Stimulated activated memory B cell treated with anti-CD40 and anti-IgM and Interleukin-4, amounts not matched to agents 10 μg/mL and 1 μg/mL and 100 μg/mL, for 72 hours (primary cell): ENCODE measurements around the gene HOXC11.
A peak's percentile ranks its signal among the peaks of the same experiment; 100 is the strongest.

ENCODE experiments used
- ATAC-seq: fragments of 150-1000 bp; cut with Tn5 transposase; 2 replicates; pipeline ENCODE4 v1.10.0; 2021
- H3K27ac Mint-ChIP-seq: one replicate; pipeline ENCODE4 v1.8.0; 2022; ENCODE audit warnings: mild to moderate bottlenecking, mixed read lengths
- H3K27me3 Mint-ChIP-seq: one replicate; pipeline ENCODE4 v1.8.0; 2022; ENCODE audit warnings: mixed read lengths
- H3K36me3 Mint-ChIP-seq: one replicate; pipeline ENCODE4 v1.8.0; 2022; ENCODE audit warnings: mixed read lengths
- H3K4me1 Mint-ChIP-seq: one replicate; pipeline ENCODE4 v1.8.0; 2022; ENCODE audit warnings: mixed read lengths
- H3K4me3 Mint-ChIP-seq: one replicate; pipeline ENCODE4 v1.8.0; 2022; ENCODE audit warnings: mild to moderate bottlenecking, moderate library complexity, mixed read lengths
- H3K9me3 Mint-ChIP-seq: one replicate; pipeline ENCODE4 v1.8.0; 2022; ENCODE audit warnings: mixed read lengths

HOXC11 gene

DNA sequence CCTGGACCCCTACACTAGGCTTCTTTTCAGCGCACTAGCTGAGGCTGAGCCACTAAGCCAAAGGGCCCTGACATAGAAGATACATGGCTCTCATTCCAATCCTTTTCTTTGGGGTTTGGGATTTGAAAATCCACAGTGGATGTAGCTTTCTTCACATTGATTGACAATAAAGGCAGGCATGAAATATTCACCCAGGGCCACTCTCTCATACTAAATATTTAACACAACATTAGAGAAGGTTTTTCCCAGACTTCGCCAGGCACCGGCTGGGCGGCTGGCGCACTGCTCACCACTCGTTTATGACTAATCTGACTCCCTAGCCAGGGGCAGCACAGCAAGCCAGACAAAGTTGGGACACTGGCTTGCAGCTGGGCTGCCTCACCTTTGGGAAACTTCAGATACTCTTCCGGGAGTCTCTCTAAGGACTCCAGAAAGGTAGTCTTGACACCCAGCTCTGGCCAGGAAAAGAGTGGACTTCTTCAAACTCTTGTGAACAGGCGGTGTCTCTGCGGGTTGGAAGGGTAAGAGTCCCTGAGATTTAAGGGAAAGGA lies 699 bp upstream of the HOXC11 start:
- Mint-ChIP-seq H3K36me3 (no peaks in the 10 kb centered on the region), H3K27me3 (peaks cover 87% of the 10 kb centered on the region), H3K27ac (no peak overlapping the region), H3K4me3 (no peak overlapping the region), H3K4me1 (peaks cover 9% of the 10 kb centered on the region), H3K9me3 (peaks cover 2% of the 10 kb centered on the region)
- no peak for ATAC-seq

DNA sequence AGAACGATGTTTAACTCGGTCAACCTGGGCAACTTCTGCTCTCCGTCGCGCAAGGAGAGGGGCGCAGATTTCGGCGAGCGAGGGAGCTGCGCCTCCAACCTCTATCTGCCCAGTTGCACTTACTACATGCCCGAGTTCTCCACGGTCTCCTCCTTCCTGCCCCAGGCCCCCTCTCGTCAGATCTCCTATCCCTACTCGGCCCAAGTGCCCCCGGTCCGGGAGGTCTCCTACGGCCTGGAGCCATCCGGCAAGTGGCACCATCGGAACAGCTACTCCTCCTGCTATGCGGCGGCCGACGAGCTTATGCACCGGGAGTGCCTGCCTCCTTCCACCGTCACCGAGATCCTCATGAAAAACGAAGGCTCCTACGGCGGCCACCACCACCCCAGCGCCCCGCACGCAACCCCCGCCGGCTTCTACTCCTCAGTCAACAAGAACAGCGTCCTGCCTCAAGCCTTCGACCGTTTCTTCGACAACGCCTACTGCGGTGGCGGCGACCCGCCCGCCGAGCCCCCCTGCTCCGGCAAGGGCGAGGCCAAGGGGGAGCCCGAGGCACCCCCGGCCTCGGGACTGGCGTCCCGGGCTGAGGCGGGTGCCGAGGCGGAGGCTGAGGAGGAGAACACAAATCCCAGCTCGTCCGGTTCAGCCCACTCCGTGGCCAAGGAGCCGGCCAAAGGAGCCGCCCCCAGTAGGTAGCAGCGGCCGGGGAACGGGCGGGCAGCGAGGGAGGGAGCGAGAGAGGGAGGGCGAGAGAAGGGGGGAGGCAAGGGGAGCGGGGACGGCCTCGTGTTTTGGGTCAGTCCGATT lies 513 bp downstream of the HOXC11 start:
- peaks cover 87% of the 10 kb centered on the region for H3K27me3 Mint-ChIP-seq
- H3K4me3 Mint-ChIP-seq: no peak overlapping the region
- no peak for ATAC-seq
- peaks cover 2% of the 10 kb centered on the region for H3K9me3 Mint-ChIP-seq
- H3K27ac Mint-ChIP-seq: no peak overlapping the region
- no peaks in the 10 kb centered on the region for H3K36me3 Mint-ChIP-seq
- peaks cover 9% of the 10 kb centered on the region for H3K4me1 Mint-ChIP-seq

DNA sequence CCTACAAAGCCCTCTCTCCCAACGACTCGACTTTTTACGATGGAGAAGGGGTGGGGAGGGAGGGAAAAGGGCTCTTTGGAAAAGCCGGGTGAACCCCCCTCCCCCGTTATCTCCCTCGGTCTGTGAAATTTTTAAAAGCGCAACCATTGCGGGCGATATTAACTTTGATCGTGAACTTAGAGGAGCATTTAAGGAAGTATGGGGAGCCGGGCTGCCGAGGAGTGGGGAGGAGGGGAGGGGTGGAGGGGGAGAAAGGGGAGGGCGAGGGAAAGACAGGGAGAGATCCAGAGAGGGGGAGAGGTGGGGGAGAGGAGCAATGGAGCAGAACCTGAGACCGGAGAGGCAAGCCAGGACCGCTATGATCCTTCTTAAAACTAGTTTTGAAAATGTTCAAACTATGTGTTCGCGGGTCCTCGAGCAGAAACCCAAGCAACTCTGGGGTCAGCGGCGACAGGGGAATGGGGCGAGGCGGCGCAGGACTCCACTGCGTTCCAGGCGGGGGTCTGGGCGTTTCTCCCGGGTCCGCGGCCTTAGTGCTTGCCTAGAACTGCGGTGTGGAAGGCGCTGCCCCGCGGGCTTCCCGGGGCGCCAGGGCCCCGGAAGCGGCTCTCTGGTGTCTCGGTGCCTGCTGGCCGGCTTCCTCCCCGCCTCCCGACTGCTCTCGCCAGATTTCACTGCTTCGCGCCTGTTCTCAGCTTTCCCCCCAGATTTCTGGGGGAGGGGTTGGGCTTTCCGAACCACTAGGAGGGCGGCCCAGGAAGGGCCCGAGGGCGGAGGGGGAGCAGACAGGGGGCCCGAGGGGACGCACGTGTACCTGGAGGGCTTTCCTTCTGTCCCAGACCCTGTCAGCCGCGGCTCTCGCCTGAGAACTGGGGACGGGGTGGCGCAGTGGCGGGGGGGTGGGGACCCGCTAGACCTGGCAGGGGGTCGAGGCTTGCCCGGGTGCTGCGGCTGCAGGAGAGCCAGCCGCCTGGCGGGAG lies 1.4 kb downstream of the HOXC11 start, which contains the start of gene HOTAIR:
HOTAIR (minus strand) TSS at position 871 of the 980 bp plus-strand sequence.
- peaks cover 2% of the 10 kb centered on the region for H3K9me3 Mint-ChIP-seq
- peaks cover 87% of the 10 kb centered on the region for H3K27me3 Mint-ChIP-seq
- H3K27ac Mint-ChIP-seq: no peak within 1 kb of the TSS
- no peak for ATAC-seq
- H3K4me1 Mint-ChIP-seq: peaks cover 9% of the 10 kb centered on the region
- peak within 1 kb of the TSS; percentile 57 for H3K4me3 Mint-ChIP-seq
- H3K36me3 Mint-ChIP-seq: no peaks in the 10 kb centered on the region

DNA sequence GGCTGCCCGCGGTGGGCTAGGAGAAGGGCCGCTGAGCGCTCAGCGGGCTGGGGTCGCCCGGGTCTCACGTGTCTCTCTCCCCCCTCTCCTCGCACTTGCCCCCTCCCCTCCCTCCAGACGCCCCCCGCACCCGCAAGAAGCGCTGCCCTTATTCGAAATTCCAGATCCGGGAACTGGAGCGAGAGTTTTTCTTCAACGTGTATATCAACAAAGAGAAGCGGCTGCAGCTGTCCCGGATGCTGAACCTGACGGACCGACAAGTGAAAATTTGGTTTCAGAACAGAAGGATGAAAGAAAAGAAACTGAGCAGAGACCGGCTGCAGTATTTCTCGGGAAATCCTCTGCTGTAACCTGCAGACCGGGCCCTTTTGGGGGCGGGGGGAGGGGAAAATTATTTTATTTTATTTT lies 2.1 kb downstream of the HOXC11 start:
- no peaks in the 10 kb centered on the region for H3K36me3 Mint-ChIP-seq
- ATAC-seq: no peak
- no peak overlapping the region for H3K27ac Mint-ChIP-seq
- H3K4me1 Mint-ChIP-seq: peaks cover 10% of the 10 kb centered on the region
- peaks cover 2% of the 10 kb centered on the region for H3K9me3 Mint-ChIP-seq
- peaks cover 87% of the 10 kb centered on the region for H3K27me3 Mint-ChIP-seq
- H3K4me3 Mint-ChIP-seq: no peak overlapping the region

DNA sequence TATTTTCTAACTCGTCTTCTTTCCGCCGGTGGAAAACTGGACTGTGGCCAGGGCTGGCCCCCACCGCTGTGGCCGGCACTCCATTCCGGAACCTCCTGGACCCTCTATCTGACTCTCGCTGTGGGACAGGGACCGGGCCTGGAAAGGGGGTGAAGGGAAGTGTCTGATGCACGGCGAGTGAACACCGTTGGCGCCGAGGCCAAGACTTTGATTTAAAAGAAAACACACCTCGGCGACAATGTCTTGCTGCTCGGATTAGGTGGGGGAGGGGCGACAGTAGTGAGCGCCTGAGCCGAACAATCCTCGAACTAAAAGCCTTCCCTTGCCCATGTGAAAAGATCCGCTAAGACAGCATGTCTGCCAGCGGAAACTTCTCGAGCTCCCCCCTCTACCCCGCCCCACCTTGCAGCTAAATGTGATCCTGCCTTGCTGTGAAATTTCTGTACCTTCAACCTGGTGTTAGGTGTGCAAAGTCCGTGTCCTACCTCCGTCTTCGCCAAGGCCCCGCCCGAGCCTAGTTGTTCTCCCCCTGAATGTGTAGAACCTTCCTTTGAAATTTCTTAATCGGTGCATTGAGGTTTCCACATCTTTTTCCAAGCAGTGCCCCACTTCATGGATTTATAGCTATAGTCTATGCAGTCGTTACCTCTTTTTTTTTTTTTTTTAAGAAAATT lies 2.7 kb downstream of the HOXC11 start:
- Mint-ChIP-seq H3K27ac (no peak overlapping the region), H3K4me1 (peaks cover 15% of the 10 kb centered on the region), H3K4me3 (peak overlapping the region; percentile 41), H3K27me3 (peaks cover 87% of the 10 kb centered on the region), H3K36me3 (no peaks in the 10 kb centered on the region), H3K9me3 (peaks cover 2% of the 10 kb centered on the region)
- no peak for ATAC-seq

DNA sequence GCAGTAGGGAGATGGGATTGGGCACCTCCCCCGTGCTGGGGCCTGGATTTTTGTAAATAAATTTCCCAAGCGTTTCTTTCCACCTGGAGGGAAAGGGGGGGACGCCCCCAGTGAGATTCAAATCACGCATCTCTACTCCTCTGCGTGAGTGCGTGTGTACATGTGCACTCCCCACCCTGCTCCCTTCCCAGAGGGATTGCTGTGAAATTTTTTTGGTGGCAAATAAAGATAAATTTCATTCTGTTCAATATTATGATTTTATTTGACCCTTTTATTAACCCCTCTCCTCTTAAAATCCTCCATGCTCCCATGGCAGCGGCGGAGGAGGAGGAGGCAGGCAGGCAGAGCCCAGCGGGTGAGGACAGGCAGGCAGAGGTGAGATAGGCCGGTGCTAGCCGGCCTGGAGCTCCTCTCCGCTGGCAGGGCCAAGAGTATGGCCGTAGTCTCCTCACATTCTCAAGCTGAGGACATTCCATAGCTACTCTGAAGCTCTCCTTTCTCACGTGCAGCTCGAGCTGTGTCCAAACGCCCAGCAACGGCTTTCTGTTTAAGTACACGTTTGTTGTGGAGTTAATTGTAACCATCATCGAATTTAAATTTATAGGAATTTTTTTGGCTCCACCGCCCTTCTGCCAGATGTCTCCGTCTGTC lies 3.4 kb downstream of the HOXC11 start:
- Mint-ChIP-seq H3K36me3 (no peaks in the 10 kb centered on the region), H3K9me3 (peaks cover 2% of the 10 kb centered on the region), H3K27ac (no peak overlapping the region), H3K4me1 (peaks cover 17% of the 10 kb centered on the region), H3K4me3 (no peak overlapping the region), H3K27me3 (peaks cover 87% of the 10 kb centered on the region)
- ATAC-seq: no peak

DNA sequence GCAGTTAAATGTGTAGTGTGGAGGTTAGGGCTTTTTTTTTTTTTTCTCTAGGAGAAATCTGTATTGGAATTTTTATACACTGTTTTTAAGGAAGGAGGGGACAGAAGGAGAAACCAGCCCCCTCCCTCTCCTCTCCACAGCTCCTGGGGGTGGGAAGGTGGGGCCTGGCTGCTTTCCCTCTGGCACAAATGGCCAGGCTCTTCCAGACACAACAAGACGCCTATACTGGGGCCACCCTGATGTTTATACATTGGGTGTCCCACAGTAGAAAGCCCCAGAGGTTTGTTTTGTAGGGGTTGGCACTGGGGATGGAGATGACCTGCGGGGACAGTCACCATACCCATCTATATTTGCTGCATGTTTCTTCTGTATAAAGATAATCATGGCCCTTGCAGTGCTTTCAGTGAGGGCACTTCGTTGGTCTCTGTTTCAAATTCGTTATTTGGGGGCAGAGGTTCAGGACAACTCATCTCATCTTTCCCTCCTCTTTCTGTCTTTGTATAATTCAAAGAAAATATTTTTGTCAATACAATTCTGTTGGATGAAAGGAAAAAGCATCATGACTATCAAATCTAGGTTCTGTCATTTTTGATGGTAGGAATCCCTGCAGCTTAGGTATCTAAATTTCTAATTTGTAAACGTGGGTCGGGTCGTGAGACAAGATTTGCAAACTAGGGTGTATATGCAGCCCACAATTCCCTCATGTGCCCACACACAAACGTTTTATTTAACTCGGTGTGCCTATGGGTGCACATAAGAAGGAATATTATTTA lies 4.1 kb downstream of the HOXC11 start:
- no peak overlapping the region for H3K4me3 Mint-ChIP-seq
- H3K36me3 Mint-ChIP-seq: no peaks in the 10 kb centered on the region
- H3K4me1 Mint-ChIP-seq: peaks cover 17% of the 10 kb centered on the region
- H3K27me3 Mint-ChIP-seq: peaks cover 87% of the 10 kb centered on the region
- H3K9me3 Mint-ChIP-seq: peaks cover 2% of the 10 kb centered on the region
- no peak overlapping the region for H3K27ac Mint-ChIP-seq
- no peak for ATAC-seq

- Mint-ChIP-seq H3K27me3 (peaks cover 87% of the 10 kb centered on the region), H3K4me3 (no peak overlapping the region), H3K4me1 (peaks cover 17% of the 10 kb centered on the region), H3K9me3 (peaks cover 2% of the 10 kb centered on the region), H3K36me3 (no peaks in the 10 kb centered on the region), H3K27ac (no peak overlapping the region)
- ATAC-seq: no peak
Measured at GRCh38 chr12:53977596-53978445, 4.9 kb downstream of the HOXC11 start.

GRCh38 chr12:53978477-53979356 lies 5.8 kb downstream of the HOXC11 start:
- Mint-ChIP-seq H3K27ac (no peak overlapping the region), H3K4me3 (no peak overlapping the region), H3K4me1 (peaks cover 13% of the 10 kb centered on the region), H3K36me3 (no peaks in the 10 kb centered on the region), H3K9me3 (peaks cover 2% of the 10 kb centered on the region), H3K27me3 (peaks cover 87% of the 10 kb centered on the region)
- no peak for ATAC-seq

DNA sequence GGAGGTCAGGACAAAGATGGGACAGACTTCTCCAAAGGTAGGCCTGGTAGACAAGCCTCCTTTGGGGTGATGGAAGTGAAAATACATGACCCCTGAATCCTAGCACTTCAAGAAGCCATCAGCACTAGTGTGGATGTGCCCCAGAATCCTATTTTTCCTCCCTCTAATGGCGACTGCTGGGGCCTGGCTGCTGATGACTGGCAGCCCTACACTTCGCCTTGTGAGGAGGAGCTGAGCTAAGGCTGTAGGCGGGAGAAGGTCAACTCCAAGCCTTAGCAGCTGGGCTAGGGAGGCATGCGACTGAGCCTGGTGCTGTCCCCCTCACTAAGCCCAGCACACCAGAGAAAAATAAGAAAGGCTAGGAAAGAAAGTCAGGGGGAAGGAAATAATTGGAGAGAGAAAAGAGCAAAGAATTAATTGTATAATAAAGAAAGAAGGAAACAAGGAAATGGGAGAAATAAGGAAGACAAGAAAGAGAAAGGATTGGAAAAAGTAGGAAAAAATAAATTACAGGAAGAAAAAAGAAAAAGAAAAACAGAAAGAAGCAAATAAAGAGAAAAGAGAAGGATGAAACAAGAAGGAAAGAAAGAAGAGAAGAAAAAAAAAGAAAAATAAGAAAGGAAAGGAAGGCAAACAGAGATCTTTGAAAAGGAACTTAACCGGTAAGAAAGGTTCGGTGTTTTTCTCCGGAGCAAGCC lies 7.3 kb downstream of the HOXC11 start:
- peaks cover 2% of the 10 kb centered on the region for H3K9me3 Mint-ChIP-seq
- H3K27me3 Mint-ChIP-seq: peaks cover 100% of the 10 kb centered on the region
- H3K4me3 Mint-ChIP-seq: no peak overlapping the region
- no peak for ATAC-seq
- H3K27ac Mint-ChIP-seq: no peak overlapping the region
- H3K4me1 Mint-ChIP-seq: peaks cover 15% of the 10 kb centered on the region
- H3K36me3 Mint-ChIP-seq: no peaks in the 10 kb centered on the region

GRCh38 chr12:53980802-53981496 lies 8.0 kb downstream of the HOXC11 start:
- H3K27ac Mint-ChIP-seq: no peak overlapping the region
- H3K27me3 Mint-ChIP-seq: peaks cover 100% of the 10 kb centered on the region
- no peak for ATAC-seq
- no peaks in the 10 kb centered on the region for H3K9me3 Mint-ChIP-seq
- H3K4me3 Mint-ChIP-seq: no peak overlapping the region
- H3K36me3 Mint-ChIP-seq: no peaks in the 10 kb centered on the region
- peaks cover 16% of the 10 kb centered on the region for H3K4me1 Mint-ChIP-seq
